Amygdala (tissue), 56 donors: ENCODE results near the gene TESK2.
"Not testable (repeated sequence)": the region's sequence is repeated elsewhere in the genome, so short reads cannot be mapped to it uniquely, and the experiment has no call there.

Source experiments
- DNase-seq, 56 donors: peaks; one replicate each; lab custom pipeline; 2025; lab: John Stamatoyannopoulos, UW

TESK2 gene

DNA sequence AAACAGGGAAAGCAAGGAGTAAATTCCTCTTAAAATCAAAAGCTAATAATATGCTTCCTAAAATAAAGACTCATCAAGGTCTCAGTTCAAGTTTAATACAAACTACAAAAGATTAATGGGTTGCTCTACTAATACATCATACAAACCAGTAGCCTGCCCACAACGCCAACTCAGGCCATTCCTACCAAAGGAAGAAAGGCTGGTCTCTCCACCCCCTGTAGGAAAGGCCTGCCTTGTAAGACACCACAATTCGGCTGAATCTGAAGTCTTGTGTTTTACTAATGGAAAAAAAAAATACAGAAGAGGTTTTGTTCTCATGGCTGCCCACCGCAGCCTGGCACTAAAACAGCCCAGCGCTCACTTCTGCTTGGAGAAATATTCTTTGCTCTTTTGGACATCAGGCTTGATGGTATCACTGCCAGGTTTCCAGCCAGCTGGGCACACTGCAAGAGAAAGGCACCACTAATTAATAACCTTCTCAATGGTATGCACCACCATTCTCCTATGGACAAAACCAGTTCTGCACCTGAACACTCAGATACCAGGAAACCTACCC lies 20.1 kb upstream of the TESK2 start:
- peak in 22 of 56 donors; percentile 8 to 54 (median 26) for DNase-seq

DNA sequence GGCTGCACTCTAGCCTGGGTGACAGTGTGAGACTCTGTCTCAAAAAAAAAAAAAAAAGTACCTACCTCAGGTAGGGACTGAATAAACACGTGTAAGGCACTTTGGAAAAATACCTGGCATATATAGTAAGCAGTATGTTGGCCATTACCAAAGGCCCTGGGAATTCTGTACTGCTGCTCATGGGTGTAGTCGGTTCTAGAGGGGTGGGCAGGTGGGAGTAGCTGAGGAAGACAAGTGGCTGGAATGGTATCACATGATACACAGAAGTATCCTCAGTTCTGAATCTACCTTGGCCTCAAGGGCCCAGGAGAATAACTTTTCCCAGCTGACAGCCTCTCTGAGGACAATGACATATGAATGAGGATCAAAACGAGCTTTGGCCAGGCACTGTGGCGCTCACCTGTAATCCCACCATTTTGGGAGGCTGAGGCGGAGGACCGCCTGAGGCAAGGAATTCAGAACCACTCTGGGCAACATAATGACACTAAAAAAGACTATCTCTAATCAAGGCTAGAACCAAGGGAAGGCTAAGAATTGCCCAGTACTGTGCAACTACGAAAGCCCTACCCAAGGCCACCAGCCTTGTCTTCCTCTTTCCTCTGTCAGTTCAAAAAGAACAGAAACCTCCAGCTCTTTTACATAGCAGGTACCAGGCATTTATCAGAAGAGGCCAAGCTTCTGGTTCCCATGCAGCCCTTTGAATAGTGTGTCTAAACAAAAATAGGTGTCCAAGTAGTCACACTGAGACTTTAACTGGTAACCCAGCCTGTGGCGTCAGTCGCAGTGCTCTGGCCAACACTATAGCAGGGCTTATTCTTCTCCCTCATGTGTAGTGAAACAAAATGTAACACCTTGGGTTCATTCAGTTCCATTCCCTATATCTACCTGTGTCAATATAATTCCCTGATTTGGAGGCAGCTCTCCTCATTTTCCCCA lies 19.3 kb upstream of the TESK2 start:
- DNase-seq: no peak

DNA sequence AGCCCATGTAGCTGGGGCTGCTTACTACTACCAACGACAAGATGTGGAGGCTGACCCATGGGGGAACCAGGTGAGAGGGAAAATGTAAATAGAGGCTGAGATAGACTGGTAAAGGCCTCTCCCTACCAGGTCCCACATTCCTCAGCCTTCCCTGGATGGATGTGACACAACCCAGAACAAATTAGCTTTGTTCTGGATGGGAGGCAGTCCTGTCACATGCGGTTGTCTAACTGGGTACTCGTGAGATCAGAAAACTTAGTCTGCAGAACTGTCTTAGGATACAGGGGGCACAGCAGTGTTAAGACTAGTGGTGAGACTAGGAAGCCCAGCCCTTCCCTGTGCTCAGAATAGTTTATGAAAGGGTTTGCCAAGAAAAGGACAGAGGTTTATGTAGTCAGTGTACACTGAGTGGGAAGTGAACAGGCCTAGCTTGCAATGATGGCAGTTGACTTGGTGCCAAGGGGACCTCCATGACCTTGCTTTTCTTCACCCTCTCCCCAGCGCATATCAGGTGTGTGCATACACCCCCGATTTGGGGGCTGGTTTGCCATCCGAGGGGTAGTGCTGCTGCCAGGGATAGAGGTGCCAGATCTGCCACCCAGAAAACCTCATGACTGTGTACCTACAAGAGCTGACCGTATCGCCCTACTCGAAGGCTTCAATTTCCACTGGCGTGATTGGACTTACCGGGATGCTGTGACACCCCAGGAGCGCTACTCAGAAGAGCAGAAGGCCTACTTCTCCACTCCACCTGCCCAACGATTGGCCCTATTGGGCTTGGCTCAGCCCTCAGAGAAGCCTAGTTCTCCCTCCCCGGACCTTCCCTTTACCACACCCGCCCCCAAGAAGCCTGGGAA lies 17.6 kb upstream of the TESK2 start:
- DNase-seq: no peak

DNA sequence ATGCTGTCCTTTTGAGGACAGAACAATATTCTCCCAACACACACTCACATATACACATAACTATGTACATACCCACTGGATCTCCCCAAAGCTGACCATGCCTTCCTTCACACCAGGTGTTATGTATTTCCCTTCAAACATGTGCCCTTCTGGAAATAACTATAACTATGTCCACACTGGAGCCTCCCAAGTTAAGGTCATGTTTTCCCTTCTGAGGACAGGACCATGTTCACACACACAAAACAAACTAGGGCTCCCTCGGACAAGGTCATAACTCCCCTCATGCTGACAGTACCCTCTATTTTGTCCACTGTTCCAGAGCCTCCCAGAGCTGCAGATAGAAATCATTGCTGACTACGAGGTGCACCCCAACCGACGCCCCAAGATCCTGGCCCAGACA lies 16.9 kb upstream of the TESK2 start:
- no peak for DNase-seq

DNA sequence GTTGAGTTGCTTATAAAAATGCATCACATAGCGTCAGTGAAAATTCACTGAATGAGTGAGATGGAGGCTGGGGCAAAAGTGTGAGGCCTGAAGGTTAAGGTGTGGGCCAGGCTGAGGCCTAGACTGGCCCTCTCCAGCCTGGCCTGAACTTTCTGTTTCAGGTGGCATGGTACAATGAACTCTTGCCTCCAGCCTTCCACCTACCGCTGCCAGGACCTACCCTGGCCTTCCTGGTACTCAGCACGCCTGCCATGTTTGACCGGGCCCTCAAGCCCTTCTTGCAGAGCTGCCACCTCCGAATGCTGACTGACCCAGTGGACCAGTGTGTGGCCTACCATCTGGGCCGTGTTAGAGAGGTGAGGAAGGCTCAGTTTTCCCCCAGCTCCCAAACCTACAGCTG lies 16.2 kb upstream of the TESK2 start:
- no peak for DNase-seq

DNA sequence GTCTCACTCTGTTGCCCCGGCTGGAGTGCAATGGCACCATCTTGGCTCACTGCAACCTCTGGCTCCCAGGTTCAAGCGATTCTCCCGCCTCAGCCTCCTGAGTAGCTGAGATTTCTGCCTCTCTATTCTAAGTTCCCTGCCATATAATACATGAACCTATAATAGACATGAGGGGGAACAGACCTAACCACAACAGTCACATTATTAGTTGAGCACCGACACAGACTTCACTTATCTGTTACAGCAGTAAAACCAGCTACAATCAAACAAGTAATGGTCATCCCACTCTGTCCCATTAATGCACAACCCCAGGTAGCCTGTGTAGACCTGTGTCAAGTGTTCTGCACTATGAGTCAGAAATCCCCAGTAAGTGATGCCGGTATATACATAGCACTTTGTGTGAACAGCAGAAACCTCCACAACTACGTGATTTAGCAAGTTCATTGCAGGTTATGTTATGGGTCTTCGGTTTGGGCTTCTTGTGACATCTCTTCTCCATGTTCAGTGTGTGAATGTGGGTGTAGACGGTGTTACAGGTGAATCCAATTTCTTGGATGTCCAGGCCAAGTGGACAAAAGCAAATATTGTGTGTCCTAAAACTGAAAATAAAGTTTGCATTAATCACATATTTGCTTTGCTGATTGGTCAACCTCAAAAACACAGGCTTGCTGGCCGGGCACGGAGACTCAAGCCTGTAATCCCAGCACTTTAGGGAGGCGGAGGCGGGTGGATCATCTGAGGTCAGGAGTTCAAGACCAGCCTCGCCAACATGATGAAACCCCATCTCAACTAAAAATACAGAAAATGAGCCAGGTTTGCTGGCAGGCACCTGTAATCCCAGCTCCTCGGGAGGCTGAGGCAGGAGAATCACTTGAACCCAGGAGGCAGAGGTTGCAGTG lies 12.7 kb upstream of the TESK2 start:
- DNase-seq: no peak

DNA sequence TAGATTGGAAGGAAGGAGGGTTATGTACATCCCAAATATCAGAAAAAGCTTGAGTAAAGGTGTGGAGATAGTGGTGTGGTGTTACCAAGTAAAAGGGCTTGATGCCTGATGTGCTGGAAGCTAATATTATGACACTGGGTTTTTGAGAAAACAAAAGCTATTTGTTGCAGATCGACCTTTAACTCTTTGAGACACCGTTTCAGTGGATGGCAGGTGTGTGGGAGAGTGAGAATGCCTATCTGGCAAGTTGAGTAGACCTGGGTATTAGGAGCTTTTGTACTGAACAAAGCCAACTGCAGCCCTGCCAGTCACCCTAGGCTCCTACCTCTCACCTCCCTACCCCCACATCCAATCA lies 10.5 kb upstream of the TESK2 start:
- DNase-seq: no peak

DNA sequence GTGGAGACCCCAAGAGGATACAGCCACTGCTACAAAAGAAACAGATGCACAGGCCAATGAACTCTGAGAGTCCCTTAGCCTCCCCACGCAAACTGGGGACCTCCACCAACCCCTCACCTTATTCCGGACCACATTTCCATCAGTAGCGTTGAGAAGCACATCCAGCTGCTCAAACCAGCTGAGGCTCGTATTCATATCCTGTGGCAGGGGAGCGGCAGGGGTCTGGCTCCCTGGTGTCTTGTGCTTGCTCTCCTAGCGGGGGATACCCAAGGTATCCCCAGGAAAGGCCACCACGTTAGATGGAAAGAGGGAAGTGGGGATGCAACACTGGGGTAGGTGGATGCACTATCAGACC lies 8.4 kb upstream of the TESK2 start:
- DNase-seq: no peak

DNA sequence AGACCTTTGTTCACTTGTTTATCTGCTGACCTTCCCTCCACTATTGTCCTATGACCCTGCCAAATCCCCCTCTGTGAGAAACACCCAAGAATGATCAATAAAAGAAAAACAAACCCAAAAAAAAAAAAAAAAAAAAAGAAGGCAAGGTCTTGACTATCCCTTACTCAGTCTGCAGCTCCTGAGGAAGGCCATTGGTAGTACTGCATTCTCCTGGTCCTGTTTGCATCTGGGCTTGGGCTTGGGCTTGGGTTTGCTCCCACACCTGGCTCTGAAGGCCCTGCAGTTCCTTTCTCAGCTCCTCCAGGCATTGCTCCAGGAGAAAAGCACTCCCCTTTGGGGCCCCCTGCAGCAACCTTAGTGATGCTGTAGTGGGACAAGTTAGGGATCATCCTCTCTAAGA lies 7.3 kb upstream of the TESK2 start:
- DNase-seq: no peak

DNA sequence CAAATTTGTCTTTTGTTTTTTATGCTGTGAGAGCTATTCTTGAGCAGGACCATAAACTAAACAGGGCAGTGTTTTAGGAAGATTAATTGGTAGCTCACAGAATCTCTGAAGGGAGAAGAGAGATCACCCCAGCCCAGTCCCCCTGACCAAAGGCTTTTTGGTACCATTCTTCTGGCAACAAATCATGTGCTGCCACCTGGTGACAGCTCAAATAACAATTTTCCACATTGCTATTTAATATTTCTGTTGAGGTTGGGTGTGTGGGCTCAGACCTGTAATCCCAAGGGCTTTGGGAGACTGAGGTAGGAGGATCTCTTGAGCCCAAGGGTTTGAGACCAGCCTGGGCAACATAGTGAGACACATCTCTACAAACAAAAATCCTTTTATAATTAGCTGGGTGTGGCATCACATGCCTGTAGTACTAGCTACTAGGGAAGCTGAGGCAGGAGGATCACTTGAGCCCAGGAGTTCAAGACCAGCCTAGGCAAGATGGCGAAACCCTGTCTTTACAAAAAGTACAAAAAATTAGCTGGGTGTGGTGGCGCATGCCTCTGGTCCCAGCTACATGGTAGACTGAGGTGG lies 2.2 kb upstream of the TESK2 start:
- DNase-seq: peak in 27 of 56 donors; percentile 10 to 78 (median 24)

DNA sequence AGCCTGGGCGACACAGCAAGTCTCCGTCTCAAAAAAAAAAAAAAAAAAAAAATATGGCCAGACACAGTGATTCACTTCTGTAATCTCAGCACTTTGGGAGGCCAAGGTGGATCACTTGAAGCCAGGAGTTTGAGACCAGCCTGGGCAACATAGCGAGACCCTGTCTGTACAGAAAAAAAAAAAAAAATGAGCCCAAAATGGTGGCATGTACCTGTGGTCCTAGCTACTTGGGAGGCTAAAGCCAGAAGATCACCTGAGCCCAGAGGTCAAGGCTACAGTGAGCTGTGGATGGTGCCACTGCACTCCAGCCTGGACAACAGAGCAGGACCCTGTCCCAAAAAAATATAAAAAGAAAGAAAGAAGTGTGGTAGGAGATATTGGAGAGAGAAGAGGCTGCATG lies 1.7 kb upstream of the TESK2 start:
- no peak for DNase-seq

DNA sequence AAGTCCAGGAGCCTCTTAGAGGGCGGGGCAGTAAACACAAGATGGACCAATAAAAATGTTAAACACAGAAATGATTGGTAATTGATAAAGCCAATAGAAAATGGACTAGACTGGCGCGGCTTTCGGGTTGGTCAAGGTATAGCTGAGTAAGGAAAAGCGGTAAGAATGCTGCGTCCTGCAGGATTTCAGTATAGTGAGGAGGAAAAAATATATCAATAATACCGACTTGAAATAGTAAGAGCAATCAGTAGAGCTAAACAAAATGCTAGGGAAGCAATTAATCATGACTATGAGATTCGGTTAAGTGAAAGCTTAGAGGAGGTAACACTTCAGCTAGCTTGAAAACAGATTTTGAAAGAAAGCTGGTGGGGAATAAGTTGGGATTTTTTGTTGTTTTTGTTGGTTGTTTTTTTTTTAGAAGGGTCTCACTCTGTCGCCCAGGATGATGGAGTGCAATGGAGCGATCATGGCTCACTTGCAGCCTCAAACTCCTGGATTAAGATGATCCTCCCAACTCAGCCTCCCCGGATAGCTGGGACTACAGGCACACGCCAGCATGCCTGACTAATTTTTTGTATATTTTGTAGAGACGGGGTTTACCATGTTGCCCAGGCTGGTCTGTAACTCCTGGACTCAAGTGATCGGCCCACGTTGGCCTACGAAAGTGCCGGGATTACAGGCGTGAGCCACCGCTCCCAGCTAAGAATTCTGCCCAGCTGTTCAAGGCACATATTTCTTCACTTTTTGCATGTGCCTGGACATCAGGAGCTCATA lies 711 bp upstream of the TESK2 start:
- DNase-seq: no peak

DNA sequence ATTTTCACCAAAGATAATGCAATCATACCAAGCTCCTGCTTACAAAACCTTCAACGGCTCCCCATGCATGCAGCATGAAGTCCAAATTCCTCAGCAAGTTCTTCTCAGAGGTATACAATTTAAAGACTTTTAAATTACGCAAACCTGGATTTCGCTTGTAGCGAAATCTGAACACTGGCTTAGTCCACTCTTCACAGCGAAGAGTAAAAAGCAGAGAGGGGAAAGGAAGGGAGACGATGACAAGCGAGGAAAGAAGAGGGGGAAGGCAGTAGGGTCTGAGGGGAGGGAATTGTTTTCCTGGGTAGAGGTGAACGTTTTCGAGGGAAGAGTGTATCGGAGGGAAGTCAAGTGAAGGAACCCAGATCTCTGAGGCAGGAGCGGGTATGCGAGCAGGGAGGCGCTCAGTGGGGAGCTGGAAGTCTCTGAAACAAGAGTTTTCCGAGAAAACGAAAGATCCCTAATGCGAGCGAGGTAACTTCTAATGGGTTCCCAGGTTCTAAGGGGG lies 790 bp downstream of the TESK2 start:
- DNase-seq: peak in 1 of 56 donors; percentile 37

DNA sequence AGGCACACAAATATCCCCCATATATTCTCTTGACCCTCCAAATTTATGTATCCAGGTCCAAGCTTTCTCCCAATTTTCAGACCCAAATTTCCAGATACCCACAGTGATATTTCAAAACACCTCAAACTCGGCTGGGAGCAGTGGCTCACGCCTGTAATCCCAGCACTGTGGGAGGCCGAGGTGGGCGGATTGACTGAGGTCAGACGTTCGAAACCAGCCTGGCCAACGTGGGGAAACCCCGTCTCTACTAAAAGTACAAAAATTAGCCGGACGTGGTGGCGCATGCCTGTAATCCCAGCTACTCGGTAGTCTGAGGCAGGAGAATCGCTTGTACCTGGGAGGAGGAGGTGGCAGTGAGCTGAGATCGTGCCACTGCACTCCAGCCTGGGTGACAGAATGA lies 1.6 kb downstream of the TESK2 start:
- DNase-seq: not testable (repeated sequence)

DNA sequence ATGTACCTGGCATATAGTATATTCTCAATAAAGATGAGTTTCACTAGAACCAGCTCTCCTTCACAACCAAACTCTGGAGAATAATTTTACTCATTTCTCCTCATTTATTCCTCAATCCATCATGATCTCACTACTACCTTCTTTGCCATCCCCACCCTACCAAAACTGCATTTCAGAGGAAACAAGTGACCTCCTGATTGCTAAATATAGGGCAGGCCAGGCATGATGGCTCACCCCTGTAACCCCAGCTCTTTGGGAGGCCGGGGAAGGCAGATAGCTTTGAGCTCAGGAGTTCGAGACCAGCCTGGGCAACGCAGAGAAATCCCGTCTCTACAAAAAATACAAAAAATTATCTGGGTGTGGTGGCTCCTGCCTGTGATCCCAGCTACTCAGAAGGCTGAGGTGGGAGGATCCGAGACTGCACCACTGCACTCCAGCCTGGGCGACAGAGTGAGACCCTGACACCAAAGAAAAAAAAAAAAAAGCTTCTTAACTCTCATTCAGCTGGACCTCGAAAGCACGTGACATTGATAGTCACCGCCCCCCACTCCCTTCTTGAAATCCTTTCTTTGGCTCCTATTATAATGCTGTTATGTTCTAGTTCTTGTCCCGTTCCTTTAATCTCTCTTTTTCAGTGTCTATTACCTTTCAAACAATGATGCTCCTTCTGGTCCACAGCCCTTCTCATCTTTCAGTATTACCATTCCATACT lies 2.1 kb downstream of the TESK2 start:
- no peak for DNase-seq

DNA sequence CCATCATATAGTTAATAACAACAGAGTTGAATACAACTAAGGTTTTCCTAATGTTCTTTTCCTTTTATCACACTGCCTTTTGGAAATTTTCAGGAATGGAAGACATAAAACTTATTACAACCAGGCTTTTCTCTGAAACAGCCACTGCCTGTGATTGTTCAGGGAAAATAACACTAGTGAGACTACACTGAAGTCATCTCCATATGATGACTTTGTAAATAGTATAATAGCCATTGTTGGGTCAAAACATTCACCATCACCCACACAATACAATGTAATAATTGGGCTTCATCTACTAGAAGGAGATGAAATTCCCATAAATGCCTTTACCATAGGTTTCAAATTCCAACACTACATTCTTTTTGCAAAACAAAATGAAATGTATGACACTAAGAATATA lies 5.0 kb downstream of the TESK2 start:
- DNase-seq: no peak

DNA sequence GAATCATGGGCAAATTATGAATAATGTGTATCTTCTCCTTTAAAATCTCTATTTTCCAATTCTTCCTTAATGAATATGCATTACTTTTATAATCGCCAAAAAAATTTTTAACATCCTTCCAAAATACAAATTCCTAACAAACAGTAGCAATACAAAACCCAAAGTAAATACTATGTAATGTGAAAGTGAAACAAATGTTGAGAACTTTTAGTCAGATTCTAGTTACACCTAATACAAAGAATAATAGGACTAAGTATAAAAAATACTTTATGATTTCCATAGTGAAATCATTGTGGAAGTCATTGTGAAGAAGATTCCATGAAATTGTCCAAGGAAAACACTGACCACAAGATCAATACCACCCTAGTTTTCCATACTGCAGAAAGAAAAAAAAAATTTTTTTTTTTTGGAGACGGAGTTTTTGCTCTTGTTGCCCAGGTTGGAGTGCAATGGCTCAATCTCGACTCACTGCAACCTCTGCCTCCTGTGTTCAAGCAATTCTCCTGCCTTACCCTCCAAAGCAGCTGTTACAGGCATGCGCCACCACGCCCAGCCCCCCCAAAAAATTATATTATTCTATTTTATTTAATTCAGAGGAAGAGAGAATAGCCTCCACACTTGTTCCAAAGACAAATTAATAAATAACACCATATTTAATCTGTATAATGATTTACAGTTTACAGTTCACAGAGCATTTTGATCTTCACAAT lies 11.8 kb downstream of the TESK2 start:
- no peak for DNase-seq
